ENCODE measurements around the gene DIP2C.
"Not testable (repeated sequence)": the region's sequence is repeated elsewhere in the genome, so short reads cannot be mapped to it uniquely, and the experiment has no call there.

Gene DIP2C

DNA sequence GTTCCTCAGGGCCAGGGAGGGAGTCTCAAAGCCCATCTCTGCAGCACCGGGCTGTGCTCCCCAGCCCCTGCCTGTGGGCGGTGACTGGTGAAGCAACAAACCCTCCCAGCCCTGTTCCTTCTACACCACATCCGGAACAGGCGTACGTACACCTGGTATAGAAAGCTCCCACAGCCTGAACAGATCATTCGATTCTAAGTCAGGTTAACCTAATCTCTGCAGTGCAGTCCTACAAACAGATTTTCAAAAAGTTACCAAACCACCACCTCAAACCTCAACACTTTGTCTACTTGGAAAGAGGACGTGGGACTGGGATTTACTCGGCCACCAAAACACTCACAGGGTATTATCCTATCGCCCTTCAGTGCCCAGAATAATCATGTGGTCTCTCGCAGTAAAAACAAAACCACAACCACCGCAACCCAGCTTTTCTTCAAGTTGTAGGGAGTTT, 238.4 kb downstream of the DIP2C start:
- Mint-ChIP-seq H3K27ac (no peak overlapping the region), H3K36me3 (ENCODE audit: low read depth) (no peaks in the 10 kb centered on the region), H3K27me3 (peaks cover 10% of the 10 kb centered on the region), H3K4me3 (no peak overlapping the region), H3K4me1 (ENCODE audit: low read depth) (no peaks in the 10 kb centered on the region), H3K9me3 (no peaks in the 10 kb centered on the region)
- intact Hi-C loops (cut with micrococcal nuclease): no loop called here

GRCh38 chr10:450463-450862, 239.0 kb downstream of the DIP2C start:
- Mint-ChIP-seq H3K27me3 (peaks cover 10% of the 10 kb centered on the region), H3K9me3 (no peaks in the 10 kb centered on the region), H3K27ac (no peak overlapping the region), H3K4me1 (ENCODE audit: low read depth) (no peaks in the 10 kb centered on the region), H3K36me3 (ENCODE audit: low read depth) (no peaks in the 10 kb centered on the region), H3K4me3 (no peak overlapping the region)
- intact Hi-C loops (cut with micrococcal nuclease): no loop called here

DNA sequence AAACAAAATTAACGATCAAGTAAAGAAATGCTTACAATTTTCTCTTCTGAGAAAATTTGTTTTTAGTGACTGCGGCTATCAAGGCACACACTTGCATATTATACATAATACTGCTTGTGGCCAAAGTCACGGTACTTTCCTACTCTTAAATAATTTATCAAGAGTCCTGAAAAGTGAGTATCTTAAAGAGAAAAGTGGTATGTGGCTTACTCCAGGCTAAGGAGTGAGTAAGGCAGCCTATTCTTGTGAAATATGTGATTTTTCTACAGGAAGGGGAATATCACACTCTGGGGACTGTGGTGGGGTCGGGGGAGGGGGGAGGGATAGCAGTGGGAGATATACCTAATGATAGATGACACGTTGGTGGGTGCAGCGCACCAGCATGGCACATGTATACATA, 240.1 kb downstream of the DIP2C start:
- H3K4me3 Mint-ChIP-seq; intact Hi-C loops (cut with micrococcal nuclease); H3K4me1 Mint-ChIP-seq (ENCODE audit: low read depth); H3K36me3 Mint-ChIP-seq (ENCODE audit: low read depth); H3K9me3 Mint-ChIP-seq; H3K27ac Mint-ChIP-seq; H3K27me3 Mint-ChIP-seq: not testable (repeated sequence)

DNA sequence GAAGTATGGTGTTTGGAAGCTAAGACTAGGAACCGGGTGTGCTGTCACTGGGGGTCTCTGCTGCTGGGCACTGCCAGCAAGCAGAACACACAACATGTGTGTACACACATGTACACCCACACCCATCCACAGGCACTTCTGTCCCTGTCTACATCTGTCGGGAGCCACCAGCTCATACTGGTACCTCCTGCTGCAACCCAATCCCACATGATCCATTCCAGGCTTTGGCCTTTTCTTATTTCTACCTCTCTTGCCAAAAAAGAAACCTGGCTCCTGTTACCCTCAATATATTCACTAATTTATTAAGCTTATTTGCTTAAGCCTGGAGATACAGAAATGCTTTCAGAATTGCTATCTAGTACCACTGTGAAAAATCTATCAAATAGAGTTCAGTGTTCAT, 246.0 kb downstream of the DIP2C start:
- Mint-ChIP-seq H3K27me3 (peaks cover 8% of the 10 kb centered on the region), H3K36me3 (ENCODE audit: low read depth) (no peaks in the 10 kb centered on the region), H3K9me3 (no peaks in the 10 kb centered on the region), H3K4me1 (ENCODE audit: low read depth) (no peaks in the 10 kb centered on the region), H3K27ac (no peak overlapping the region), H3K4me3 (no peak overlapping the region)
- intact Hi-C loops (cut with micrococcal nuclease): no loop called here

DNA sequence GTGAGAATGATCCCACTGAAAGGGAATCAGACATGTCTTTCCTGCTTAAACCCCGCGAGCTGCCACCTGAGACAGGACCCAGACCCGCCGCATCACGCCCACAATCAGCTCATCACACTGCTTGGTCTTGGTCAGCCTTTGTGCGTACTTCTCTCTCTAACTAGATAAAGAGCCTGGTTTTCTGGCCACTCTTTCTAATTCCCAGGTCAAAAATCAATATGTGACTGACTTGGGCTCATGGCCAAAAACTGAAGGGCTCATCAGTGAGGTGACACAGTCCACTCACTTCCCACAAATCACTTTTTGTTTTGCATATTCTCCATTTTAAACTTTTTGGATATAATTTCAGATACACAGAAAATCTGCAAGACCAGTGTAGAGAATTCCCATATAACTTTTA, 247.3 kb downstream of the DIP2C start:
- H3K4me1 Mint-ChIP-seq (ENCODE audit: low read depth): no peaks in the 10 kb centered on the region
- no peak overlapping the region for H3K27ac Mint-ChIP-seq
- no peak overlapping the region for H3K4me3 Mint-ChIP-seq
- no peaks in the 10 kb centered on the region for H3K36me3 Mint-ChIP-seq (ENCODE audit: low read depth)
- intact Hi-C loops (cut with micrococcal nuclease): no loop called here
- H3K27me3 Mint-ChIP-seq: peaks cover 4% of the 10 kb centered on the region
- H3K9me3 Mint-ChIP-seq: no peaks in the 10 kb centered on the region

- H3K4me3 Mint-ChIP-seq: no peak overlapping the region
- intact Hi-C loops (cut with micrococcal nuclease): no loop called here
- no peaks in the 10 kb centered on the region for H3K4me1 Mint-ChIP-seq (ENCODE audit: low read depth)
- no peaks in the 10 kb centered on the region for H3K36me3 Mint-ChIP-seq (ENCODE audit: low read depth)
- H3K9me3 Mint-ChIP-seq: no peaks in the 10 kb centered on the region
- peaks cover 4% of the 10 kb centered on the region for H3K27me3 Mint-ChIP-seq
- H3K27ac Mint-ChIP-seq: no peak overlapping the region
These were observed 247.8 kb downstream of the DIP2C start for GRCh38 chr10:441659-442058.

- no peaks in the 10 kb centered on the region for H3K4me1 Mint-ChIP-seq (ENCODE audit: low read depth)
- no peak overlapping the region for H3K27ac Mint-ChIP-seq
- H3K9me3 Mint-ChIP-seq: no peaks in the 10 kb centered on the region
- H3K27me3 Mint-ChIP-seq: peaks cover 5% of the 10 kb centered on the region
- no peaks in the 10 kb centered on the region for H3K36me3 Mint-ChIP-seq (ENCODE audit: low read depth)
- intact Hi-C loops (cut with micrococcal nuclease): no loop called here
- H3K4me3 Mint-ChIP-seq: no peak overlapping the region
These were observed 249.3 kb downstream of the DIP2C start for GRCh38 chr10:440127-440526.

DNA sequence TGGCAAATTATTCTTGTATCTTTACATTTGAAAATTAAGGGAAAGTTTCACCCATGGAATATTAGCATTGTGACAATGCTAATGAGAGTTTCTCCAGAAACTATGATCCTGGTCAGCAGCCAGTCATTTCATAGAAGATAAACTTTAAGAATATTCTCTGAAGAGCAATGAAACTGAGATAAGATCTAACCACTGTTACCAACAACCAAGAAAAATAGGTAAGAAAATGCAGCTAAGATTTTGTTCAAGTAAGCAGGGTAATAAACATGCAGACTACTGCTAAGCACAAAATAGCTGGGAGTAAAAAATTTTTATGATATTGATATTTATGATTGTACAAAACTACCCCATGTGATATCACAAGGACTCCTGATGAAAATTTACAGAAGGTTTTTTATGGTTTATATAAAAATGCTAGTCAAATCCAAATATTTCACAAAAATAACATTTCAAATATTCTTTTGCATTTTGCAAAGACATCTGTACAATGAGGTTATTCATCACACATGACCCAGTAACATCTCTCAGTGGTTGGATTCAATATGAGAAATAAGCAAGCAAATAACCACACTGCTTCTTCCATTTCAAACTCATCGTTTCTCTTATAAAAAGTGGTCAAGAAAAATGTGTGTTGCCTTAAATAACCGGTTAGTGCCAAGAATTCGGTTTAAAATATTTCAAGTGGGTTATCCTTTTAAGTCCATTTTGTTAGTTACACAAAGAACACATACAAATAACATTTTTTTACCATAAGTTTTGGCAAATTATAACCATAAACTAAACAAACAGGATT, 251.6 kb downstream of the DIP2C start:
- no peak overlapping the region for H3K27ac Mint-ChIP-seq
- intact Hi-C loops (cut with micrococcal nuclease): no loop called here
- no peak overlapping the region for H3K4me3 Mint-ChIP-seq
- H3K27me3 Mint-ChIP-seq: peaks cover 14% of the 10 kb centered on the region
- no peaks in the 10 kb centered on the region for H3K36me3 Mint-ChIP-seq (ENCODE audit: low read depth)
- H3K4me1 Mint-ChIP-seq (ENCODE audit: low read depth): no peaks in the 10 kb centered on the region
- H3K9me3 Mint-ChIP-seq: no peaks in the 10 kb centered on the region

DNA sequence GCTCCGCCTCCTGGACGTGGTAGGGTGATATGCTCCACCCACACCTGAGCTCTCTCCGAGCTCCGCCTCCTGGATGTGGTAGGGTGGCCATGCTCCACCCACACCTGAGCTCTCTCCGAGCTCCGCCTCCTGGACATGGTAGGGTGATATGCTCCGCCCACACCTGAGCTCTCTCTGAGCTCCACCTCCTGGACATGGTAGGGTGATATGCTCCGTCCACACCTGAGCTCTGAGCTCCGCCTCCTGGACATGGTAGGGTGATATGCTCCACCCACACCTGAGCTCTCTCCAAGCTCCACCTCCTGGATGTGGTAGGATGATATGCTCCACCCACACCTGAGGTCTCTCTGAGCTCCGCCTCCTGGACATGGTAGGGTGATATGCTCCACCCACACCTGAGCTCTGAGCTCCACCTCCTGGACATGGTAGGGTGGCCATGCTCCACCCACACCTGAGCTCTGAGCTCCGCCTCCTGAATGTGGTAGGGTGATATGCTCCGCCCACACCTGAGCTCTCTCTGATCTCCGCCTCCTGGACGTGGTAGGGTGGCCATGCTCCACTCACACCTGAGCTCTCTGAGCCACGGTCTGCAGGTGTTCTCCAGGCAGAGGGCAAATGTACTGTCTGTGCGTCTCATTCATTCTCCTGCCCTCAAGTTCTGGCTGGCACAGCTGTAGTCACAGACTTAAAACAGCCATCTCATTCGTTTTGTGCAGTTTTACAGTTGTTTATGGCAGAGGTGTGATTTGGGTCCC, 252.4 kb downstream of the DIP2C start:
- intact Hi-C loops (cut with micrococcal nuclease): no loop called here
- Mint-ChIP-seq H3K4me3 (no peak overlapping the region), H3K4me1 (ENCODE audit: low read depth) (no peaks in the 10 kb centered on the region), H3K9me3 (no peaks in the 10 kb centered on the region), H3K27me3 (peaks cover 14% of the 10 kb centered on the region), H3K36me3 (ENCODE audit: low read depth) (no peaks in the 10 kb centered on the region), H3K27ac (no peak overlapping the region)

DNA sequence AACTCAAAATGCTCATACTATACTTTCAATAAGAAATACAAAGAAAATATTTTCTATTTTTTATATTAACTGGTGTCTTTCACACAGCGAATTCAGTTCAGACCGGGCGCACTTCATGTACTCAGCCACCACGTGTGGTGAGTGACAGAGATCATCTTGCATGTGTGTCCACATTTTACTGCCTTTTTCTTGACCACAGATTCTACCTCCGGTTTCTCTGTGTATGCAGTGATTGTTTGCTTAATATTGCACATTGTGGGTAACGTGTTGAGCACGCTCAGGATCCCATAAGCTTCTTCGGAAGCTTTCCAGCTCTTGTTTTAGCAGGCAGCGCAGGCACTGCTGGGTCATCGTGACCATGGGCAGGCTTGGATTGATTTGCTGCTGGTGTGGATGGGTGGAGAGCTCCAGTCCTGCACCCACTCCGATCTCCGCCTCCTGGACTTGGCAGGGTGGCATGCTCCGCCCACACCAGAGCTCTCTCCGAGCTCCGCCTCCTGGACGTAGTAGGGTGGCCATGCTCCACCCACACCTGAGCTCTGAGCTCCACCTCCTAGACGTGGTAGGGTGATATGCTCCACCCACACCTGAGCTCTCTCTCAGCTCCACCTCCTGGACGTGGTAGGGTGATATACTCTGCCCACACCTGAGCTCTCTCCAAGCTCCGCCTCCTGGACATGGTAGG, 253.3 kb downstream of the DIP2C start:
- Mint-ChIP-seq H3K4me1 (ENCODE audit: low read depth) (no peaks in the 10 kb centered on the region), H3K36me3 (ENCODE audit: low read depth) (no peaks in the 10 kb centered on the region), H3K4me3 (no peak overlapping the region), H3K9me3 (no peaks in the 10 kb centered on the region), H3K27ac (no peak overlapping the region), H3K27me3 (peaks cover 14% of the 10 kb centered on the region)
- intact Hi-C loops (cut with micrococcal nuclease): no loop called here

- H3K27ac Mint-ChIP-seq: no peak overlapping the region
- intact Hi-C loops (cut with micrococcal nuclease): no loop called here
- H3K4me3 Mint-ChIP-seq: no peak overlapping the region
- H3K9me3 Mint-ChIP-seq: no peaks in the 10 kb centered on the region
- H3K4me1 Mint-ChIP-seq (ENCODE audit: low read depth): no peaks in the 10 kb centered on the region
- H3K27me3 Mint-ChIP-seq: peaks cover 14% of the 10 kb centered on the region
- no peaks in the 10 kb centered on the region for H3K36me3 Mint-ChIP-seq (ENCODE audit: low read depth)
These were observed 254.1 kb downstream of the DIP2C start for GRCh38 chr10:435397-435796.

GRCh38 chr10:429696-430095, 259.8 kb downstream of the DIP2C start:
- Mint-ChIP-seq H3K27ac (no peak overlapping the region), H3K4me3 (no peak overlapping the region), H3K4me1 (ENCODE audit: low read depth) (no peaks in the 10 kb centered on the region), H3K9me3 (peaks cover 4% of the 10 kb centered on the region), H3K27me3 (peaks cover 12% of the 10 kb centered on the region), H3K36me3 (ENCODE audit: low read depth) (no peaks in the 10 kb centered on the region)
- intact Hi-C loops (cut with micrococcal nuclease): no loop called here

DNA sequence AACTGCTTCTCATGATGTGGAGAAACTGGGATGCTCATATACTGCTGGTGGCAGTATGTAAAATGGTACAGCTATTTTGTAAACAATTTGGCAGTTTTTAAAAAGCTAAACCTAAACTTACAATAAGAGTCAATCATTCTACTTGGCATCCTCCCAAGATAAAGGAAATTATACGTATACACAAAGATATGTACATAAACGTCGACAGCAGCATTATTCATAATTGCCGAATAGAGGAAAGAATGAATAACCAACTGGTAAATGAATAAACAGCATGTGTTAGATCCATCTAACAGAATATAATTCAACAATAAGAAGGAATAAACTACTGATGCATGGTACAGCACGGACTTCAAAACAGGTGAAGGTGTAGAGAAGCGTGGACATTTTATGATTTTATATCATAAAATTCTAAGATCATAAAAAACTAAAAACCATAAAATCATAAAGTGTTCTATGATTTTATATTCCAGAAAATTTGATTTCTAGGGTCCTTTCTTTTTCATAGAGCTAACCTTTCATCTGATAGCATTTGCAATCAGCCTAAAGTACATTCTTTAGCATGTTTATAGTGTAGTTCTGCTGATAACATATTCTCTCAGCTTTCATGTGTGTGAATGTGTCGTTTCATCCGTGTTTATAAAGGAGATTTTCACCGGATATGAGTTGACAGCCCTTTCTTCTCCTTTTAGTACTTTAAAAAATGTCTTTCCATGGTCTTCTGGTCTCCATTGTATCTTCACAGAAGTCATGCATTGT, 261.5 kb downstream of the DIP2C start:
- peaks cover 8% of the 10 kb centered on the region for H3K9me3 Mint-ChIP-seq
- H3K4me3 Mint-ChIP-seq: no peak overlapping the region
- no peaks in the 10 kb centered on the region for H3K4me1 Mint-ChIP-seq (ENCODE audit: low read depth)
- H3K27me3 Mint-ChIP-seq: peaks cover 4% of the 10 kb centered on the region
- intact Hi-C loops (cut with micrococcal nuclease): no loop called here
- H3K36me3 Mint-ChIP-seq (ENCODE audit: low read depth): no peaks in the 10 kb centered on the region
- H3K27ac Mint-ChIP-seq: no peak overlapping the region

DNA sequence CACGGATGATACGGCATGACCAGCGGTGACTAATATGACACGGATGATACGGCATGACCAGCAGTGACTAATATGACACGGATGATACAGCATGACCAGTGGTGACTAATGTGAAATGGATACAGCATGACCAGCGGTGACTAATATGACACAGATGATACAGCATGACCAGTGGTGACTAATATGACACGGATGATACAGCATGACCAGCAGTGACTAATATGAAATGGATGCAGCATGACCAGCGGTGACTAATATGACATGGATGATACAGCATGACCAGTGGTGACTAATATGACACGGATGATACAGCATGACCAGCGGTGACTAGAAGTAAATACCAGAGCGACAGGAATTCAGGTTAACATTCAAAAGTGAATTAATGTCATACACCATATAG, 264.1 kb downstream of the DIP2C start:
- H3K4me3 Mint-ChIP-seq; H3K27ac Mint-ChIP-seq; H3K36me3 Mint-ChIP-seq (ENCODE audit: low read depth); H3K4me1 Mint-ChIP-seq (ENCODE audit: low read depth); intact Hi-C loops (cut with micrococcal nuclease); H3K9me3 Mint-ChIP-seq; H3K27me3 Mint-ChIP-seq: not testable (repeated sequence)

All from dendritic cell treated with granulocyte-macrophage colony-stimulating factor and Interleukin-4, amounts not matched to agents 40 ng/mL and 50 ng/mL, for 4 days (primary cell).